PC-9 (cell line): ENCODE results near the gene ROBO2.

ENCODE experiments used
- CTCF ChIP-seq: fragments of 200-600 bp; sonication (generic); conservative IDR thresholded peaks from 2 replicates; pipeline ENCODE4 v1.6.1; 2017; ENCODE audit warnings: mixed run types, antibody characterized with exemption, mild to moderate bottlenecking, moderate library complexity
- EZH2 ChIP-seq: fragments of 200-600 bp; sonication (generic); IDR thresholded peaks from 2 replicates; pipeline ENCODE4 v1.8.0; 2017; ENCODE audit warnings: antibody characterized with exemption, low read depth

- TF ChIP-seq CTCF (no peak), EZH2 (no peak)
These were observed 428.1 kb downstream of the ROBO2 start for GRCh38 chr3:77467702-77468625.
